GM19468 (cell line): ENCODE measurements around the gene LCLAT1.
"Not testable (repeated sequence)": the region's sequence is repeated elsewhere in the genome, so short reads cannot be mapped to it uniquely, and the experiment has no call there.

Experiments used
- ATAC-seq: cut with Tn5 transposase; IDR thresholded peaks from one replicate; pipeline ENCODE4 v1.9.1; 2021; ENCODE audit warnings: mild to moderate bottlenecking, moderate library complexity, moderate number of reproducible peaks; ENCODE audit not compliant: unreplicated experiment; ENCODE audit errors: extremely low read depth

LCLAT1 gene

DNA sequence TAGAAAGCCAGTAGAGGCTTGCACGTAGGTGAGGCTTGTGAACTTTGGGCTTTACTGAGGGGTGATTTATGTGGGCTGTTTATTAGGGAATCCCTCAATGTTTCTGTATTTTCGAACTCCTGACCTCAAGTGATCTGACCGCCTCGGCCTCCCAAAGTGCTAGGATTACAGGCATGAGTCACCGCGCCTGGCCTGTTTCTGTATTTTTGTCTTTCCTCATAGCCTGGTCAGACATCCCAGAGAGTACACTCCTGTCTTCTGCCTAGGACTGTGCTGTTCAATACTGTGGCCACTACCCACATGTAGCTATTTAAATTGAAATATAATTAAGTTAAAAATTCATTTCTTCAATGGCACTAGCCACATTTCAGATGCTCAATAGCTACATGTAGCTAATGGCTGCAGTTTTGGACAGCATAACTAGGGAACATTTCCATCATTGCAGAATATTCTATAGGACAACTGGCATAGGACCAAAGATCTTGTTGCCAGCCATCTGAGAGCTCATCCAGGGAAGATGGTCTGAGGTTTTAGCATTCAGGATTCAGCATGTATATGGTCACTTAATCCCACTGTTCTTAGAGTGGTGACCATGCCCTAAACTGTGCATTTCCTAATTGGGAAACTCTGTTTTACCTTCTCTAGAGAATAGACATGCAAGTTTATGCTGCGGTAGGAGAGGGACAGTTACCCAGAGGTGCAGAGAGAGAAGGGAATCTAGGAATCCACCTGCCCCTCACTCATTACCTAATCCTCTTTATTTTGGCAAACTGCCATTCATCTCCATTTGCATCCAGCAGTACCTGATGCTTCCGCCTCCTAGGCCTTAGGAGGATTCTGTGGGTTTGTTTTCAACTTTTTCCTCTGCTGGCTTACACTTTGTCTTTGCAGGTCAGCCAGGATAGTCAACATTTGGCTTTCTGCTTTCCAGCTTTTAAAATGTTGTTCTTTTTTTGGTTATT, 64.4 kb downstream of the LCLAT1 start:
- no peak for ATAC-seq

DNA sequence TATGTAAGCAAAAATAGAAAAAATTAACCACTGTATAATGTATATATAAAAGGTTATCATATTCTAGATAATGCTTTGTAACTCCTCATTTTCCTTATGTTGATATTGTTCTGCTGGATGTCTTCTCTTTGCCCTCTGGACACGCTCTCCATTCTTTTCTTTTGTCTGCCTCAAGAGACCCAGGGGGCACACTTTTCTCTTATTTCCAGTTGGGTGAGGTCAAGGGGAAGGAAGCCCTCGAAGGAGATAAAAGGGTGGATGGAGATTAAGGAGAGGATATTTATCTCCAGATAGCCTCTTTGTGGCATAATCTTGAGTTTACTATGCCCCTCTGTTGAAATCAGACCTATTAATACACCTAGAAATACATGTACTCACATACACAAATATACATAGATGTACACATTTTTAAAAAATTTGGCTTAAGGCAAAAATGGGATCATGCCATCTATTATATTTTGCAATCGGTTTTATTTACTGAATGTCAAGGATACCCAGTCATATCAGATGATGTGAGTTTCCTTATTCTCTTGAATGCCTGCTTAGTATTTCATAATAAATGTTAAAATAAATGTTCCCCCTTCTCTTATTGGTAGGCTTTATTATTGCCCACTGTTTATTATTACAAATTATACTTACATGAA, 65.3 kb downstream of the LCLAT1 start:
- ATAC-seq: no peak

DNA sequence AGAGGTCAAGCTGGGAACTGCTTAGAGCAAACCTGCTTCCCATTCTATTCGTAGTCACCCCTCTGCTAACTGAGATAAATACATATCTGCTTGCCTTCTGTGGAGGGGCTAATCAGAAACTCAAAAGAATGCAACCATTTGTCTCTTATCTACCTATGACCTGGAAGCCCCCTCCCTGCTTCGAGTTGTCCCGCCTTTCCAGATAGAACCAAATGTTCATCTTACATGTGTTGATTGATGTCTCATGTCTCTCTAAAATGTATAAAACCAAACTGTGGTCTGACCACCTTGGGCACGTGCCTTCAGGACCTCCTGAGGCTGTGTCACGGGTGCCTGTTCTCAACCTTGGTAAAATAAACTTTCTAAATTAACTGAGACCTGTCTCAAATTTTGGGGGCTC, 66.6 kb downstream of the LCLAT1 start:
- ATAC-seq: not testable (repeated sequence)

DNA sequence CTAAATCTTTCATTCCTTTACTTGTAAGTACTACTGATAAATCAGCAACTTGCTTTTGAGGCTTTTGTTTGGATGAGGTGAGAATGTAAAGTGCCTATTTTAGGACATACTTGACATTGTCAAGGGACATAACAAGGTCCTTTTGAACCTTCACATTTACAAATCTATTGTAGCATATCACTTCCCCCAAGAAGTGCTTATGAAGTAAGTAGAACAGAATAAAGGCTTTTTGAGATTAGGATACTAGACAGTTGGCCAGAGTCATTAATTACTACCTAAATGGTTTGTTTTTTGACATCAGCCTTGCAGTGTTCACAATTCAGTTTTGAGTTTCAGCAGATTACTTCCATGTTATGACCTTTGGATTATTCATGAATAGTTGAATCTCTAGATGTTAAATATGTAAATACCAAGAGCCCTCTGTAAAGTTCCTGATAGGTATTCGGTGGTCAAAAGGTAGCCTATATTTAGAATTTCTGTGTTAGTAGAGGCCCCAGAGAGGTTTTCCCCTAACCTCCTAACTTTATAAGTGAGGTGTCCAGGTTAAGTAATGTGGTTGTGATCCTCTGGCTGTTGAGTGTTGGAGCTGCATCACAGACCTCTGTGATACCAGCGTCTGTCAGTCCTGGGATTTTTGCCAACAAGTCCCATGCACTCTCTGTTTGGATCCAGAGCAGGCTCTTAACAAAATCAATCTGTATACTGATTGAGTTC, 67.2 kb downstream of the LCLAT1 start:
- ATAC-seq: no peak

DNA sequence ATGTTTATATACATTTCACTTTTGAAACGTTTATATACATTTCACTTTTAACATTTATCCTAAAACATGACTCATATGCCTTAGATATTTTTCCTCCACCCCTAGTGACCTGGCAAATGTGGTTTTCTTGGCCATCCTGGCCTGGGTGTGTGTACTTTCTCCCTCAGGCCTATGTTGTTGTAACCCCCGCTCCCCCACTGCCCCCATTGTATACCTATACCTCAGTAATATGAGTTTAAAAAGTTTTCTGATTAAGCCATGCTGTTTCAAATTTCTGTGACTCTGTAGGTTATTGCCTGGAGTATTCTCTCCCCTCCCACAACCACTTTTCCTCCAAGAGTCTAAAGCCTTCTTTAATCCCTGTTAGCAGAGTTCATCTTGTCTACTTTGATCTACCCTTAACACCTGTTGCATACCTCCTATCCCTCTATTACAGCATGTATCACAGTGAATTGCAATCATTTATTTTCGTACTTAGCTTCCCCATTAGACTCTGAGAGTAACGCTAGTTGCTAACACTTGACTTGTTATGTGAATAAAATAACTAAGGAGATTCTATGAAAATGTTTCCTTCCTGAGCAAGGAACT, 67.9 kb downstream of the LCLAT1 start:
- no peak for ATAC-seq

DNA sequence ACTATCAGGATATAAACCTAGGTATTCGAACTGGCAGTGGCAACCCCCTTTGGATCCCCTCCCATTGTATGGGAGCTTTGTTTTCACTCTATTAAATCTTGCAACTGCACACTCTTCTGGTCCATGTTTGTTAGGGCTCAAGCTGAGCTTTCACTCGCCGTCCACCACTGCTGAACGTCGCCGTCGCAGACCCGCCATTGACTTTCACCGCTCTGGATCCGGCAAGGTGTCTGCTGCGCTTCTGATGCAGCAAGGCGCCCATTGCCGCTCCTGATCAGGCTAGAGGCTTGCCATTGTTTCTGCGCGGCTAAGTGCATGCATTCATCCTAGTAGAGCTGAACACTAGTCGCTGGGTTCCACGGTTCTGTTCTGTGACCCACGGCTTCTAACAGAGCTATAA, 69.1 kb downstream of the LCLAT1 start:
- no peak for ATAC-seq

DNA sequence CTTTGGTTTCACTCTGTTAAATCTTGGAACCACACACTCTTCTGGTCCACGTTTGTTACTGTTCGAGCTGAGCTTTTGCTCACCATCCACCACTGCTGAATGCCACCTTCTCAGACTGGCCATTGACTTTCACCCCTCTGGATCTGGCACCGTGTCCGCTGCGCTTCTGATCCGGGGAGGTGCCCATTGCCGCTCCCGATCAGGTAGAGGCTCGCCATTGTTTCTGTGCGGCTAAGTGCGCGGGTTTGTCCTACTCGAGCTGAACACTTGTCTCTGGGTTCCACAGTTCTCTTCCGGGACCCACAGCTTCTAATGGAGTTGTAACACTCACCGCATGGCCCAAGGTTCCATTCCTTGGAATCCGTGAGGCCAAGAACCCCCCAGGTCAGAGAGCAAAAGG, 72.8 kb downstream of the LCLAT1 start:
- no peak for ATAC-seq

DNA sequence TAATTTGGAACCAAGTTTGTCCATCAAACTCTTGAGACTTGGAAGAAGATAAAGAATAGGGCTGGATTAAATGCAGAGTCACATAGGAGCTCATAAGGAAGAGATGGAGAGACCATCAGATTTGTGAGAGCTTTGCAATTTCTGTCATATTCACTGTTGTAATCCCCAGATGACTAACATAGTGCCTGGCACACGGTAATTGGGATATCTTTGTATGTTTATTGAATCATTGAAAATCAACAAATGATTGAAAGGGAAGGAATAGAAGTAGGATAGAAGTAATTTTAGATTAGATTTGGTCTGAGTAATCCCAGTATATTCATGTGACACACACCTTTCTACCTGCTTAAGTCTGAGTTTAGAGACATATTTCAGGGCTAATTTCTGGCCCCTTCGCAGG, 75.4 kb downstream of the LCLAT1 start:
- no peak for ATAC-seq

DNA sequence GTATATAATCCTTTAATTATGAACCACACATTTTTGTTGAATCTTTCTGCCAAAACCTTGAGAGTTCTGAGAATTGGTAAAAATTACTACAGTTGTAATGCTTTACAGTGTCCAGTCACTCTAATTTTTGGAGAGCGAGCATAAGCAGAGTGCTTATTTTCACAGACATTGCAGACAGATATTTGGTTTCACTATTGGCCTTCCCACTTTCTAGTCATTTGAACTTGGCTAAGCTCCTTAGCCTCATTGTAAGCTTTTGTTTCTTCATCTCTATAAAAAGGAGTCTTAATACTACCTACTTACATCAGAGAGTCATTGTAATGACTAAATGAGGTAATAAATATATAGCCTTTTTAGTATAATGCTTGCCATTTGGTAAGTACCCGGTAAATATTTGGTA, 80.4 kb downstream of the LCLAT1 start:
- ATAC-seq: no peak

DNA sequence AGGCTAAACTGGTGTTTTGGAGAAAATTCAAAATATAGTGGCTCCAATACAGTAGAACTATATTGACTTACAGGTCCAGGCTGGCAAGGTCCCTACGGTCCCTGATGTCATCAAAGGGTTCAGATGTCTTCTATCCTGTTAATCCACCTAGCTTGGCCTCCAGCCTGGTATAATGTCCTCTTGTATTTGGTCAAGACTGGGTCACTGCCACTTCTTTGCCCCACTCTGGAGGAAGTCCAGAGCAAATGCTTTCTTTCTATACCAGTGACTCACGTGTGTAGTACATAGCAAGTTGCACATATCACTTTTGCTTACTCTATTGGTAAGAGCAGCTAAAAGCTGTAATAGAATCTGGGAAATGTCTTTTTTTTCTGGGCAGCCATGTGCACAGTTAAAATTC, 80.8 kb downstream of the LCLAT1 start:
- no peak for ATAC-seq

DNA sequence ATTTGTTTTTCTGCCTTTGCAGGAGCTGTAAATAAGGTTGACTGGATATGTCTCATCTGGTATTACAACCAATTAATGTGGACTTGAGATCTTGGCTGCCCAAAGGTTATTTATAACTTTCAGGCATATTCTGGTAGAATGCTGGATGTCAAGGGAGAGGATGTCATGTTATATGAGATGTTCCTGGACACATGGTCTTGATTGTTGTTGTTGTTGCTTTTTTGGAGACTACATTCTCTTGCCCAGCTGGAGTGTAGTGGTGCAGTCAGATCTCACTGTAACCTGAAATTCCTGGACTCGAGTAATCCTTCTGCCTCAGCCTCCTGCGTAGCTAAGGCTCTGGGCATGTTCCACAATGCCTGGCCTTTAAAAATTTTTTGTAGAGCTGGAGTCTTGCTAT, 83.3 kb downstream of the LCLAT1 start:
- ATAC-seq: no peak

DNA sequence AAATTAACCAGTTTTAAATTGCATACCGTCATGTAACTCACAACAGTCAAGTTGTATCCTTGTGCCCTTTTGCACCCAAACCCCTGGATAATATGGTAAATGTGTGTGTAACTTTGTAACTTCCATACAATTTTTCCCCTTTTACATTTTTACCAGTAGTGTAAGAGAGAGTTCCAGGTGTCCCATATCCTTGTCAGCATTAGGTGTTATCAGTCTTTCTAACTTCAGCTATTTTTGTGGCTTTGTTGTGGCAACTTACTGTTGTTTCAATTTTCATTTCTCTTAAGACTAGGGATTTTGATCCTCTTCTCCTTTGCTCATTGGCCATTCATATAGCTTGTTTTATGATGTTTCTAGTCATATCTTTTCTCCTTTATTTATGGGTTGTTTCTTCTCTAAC, 94.6 kb downstream of the LCLAT1 start:
- ATAC-seq: no peak

DNA sequence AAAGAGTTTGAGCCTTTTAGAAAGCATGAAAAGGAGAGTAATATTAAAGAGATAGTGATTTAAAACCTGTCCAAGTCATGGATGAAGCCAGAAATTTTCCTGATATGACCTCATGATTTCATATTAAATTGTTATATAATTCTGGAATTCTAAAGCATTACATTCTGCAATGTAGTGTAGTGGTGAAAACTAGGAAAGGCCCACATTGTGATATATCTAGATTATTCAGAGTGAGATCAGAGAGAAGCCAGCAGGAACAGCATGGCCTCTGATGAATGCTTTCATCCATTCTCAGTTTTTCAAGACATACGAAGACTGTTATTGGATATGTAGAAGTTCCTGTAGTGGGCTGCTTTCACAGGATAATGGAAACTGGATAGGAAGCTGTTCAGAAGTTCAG, 98.8 kb downstream of the LCLAT1 start:
- ATAC-seq: no peak

DNA sequence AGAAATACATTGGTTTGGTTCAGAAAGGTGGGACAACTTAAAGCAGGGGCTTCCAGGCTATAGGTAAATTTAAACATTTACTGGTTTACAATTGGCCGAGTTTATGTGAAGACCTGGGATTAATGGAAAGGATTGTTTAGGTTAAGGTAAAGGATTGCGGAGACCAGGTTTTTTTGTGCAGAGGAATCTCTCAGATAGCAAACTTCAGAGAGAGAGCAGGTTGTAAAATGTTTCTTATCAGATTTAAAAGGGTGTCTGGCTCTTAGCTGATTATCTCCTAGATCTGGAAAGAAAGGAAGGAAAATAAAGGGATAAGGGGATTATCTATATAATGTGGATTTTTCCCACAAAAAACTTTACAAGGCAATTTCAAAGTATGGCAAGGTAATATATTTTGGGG, 101.3 kb downstream of the LCLAT1 start:
- no peak for ATAC-seq

DNA sequence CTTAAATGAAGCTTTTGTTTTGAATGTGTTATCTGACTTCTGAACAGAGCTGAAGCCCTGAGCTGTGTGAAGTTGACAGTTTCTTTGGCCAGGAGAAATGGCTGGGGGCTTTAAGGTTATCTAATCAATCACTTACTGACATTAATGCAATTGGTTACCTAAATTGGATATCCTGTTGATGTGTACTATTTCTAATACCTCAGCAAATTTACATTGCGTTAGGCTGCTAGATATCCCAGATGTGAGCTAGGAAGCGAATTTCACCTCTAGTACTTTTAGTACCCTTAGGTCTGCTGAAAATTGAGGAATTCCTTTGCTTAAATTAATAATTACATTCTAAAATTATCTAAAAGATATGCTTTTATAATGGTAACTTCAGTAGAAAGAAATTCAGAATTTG, 102.0 kb downstream of the LCLAT1 start:
- ATAC-seq: no peak

DNA sequence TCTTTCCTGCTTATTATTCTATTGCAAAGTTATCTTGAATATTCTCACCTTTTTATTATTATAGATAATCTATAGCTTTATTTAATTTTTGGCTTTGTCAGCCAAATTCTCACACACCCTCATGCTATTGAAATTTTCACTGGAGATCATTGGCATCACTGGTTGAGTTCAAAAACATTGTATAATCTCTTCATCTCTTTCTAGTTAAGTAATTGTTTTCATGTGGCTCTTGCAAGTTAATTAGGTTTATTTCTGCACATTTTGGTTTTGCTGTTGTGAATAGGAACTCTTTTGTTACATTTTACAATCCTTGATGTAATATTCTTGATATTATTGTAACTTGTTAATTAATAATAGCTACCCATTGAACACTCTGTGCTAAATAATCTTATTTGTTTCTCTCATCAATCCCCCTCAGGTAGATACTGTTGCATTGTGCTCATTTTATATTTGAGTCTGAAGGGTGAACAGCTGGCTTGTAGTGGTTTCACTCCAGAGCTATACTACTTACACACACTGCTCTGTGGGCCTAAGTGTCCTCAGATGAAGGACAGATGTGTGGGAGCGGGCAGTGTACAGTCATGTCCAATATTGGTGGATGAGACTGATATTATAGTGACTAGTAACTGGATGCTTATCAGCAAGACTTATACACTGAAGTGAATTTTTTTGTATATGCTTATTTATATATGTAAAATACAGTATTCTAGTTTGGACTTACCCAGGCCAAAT, 112.7 kb downstream of the LCLAT1 start:
- no peak for ATAC-seq

DNA sequence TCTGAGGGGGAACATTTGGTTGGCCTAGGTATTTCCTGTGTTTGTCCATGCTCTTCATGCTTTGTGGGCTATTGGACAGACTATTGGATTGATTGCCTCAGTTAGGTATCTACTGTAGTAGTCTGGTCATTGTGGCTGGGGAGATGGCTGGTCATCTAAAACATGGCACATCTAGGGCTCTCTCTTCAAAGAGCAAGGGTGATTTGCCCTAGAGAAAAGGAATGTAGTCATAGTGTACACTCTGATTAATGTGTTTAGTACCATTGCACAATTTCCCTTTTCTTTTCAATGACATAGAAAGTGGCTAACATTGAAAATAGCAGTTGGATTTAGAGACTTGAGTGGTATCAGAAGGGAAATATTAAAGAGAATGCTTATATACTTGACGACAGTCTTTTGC, 114.3 kb downstream of the LCLAT1 start:
- ATAC-seq: no peak

DNA sequence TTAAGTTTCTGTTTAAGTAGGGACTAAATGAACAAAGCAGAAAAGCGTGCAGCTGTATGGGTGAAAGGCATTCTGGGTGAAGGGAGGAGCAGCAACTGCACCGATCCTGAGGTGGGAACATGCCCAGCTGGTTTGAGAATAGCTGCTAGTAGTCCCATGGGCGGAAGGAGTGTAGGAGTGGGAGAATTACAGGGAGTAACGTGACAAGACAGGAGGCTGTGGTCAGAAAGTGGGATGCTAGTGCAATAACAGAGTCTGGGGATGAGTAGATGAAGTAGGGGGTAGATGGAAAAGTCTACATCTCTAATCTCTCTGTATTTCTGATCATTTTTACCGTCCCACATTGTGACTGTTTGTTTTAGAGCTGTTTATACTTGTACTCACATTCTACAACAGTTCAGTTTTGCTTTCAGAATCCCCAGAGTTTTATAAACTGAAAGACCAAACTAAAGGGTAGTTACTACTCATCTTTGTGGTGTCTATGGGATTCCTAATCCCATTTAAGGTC, 118.9 kb downstream of the LCLAT1 start:
- ATAC-seq: no peak

DNA sequence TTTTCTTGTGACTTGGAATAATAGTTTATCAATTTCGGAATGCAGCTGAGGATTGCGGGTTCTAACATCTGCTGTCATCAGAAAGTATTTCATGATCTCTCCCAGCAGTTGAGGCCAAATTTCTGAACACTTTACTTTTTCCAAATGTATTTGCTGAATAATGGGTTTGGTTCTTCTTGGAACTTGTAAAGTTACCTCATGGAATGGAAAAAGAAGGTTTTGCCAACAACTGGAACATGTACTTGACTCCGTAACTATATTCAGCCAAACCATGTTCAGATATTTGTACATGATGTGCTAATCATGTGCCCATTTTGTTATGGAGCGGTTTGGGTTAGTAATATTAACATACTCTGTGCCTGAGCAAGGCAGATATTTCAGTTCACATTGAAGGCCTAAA, 119.6 kb downstream of the LCLAT1 start:
- no peak for ATAC-seq

DNA sequence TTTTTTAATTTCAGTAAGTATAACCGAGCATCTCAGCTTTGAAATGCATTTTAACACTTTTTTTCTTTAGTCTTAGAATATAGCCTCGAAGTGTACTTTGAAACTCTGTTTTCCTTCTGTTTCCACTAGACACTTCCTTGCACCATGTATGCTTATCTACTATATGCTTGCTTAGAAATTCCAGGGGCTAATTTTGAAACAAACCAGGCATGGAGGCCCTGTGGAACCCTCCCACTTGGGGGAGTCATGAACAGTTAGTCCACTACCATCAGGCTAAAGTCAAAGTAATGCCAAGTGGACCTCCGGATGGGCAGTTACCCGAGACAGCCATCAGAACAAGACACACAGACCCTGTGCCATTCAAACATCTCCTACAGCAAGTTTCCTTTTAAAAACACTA, 120.3 kb downstream of the LCLAT1 start:
- ATAC-seq: no peak
